Glomerular visceral epithelial cell (primary cell): ENCODE results near the gene CDKAL1.
"Not testable (repeated sequence)": the region's sequence is repeated elsewhere in the genome, so short reads cannot be mapped to it uniquely, and the experiment has no call there.

Experiments used
- DNase-seq: peaks from one replicate; pipeline ENCODE4 v3.0.0-alpha.2; 2016; ENCODE audit errors: extremely low spot score

The CDKAL1 gene

GRCh38 chr6:20639161-20639560, 104.9 kb downstream of the CDKAL1 start:
- no peak for DNase-seq

- DNase-seq: no peak
Measured at GRCh38 chr6:20640181-20640580, 105.9 kb downstream of the CDKAL1 start.

GRCh38 chr6:20642441-20642840, 108.2 kb downstream of the CDKAL1 start:
- DNase-seq: no peak

GRCh38 chr6:20644667-20645370, 110.6 kb downstream of the CDKAL1 start:
- DNase-seq: no peak

GRCh38 chr6:20645572-20645971, 111.3 kb downstream of the CDKAL1 start:
- not testable (repeated sequence) for DNase-seq

GRCh38 chr6:20647585-20647984, 113.3 kb downstream of the CDKAL1 start:
- peak; percentile 10 for DNase-seq

- not testable (repeated sequence) for DNase-seq
Measured at GRCh38 chr6:20649696-20650470, 115.6 kb downstream of the CDKAL1 start.

- DNase-seq: peak; percentile 63
Measured at GRCh38 chr6:20652299-20653084, 118.2 kb downstream of the CDKAL1 start.

- no peak for DNase-seq
Measured at GRCh38 chr6:20653085-20653479, 118.8 kb downstream of the CDKAL1 start.

GRCh38 chr6:20655317-20655716, 121.1 kb downstream of the CDKAL1 start:
- peak; percentile 15 for DNase-seq

GRCh38 chr6:20657274-20657800, 123.1 kb downstream of the CDKAL1 start:
- DNase-seq: no peak

GRCh38 chr6:20658053-20658452, 123.8 kb downstream of the CDKAL1 start:
- DNase-seq: no peak

GRCh38 chr6:20658516-20658915, 124.3 kb downstream of the CDKAL1 start:
- no peak for DNase-seq

GRCh38 chr6:20660534-20660933, 126.3 kb downstream of the CDKAL1 start:
- DNase-seq: no peak

- no peak for DNase-seq
Measured at GRCh38 chr6:20661721-20662120, 127.5 kb downstream of the CDKAL1 start.

- DNase-seq: no peak
Measured at GRCh38 chr6:20664250-20664649, 130.0 kb downstream of the CDKAL1 start.

- no peak for DNase-seq
Measured at GRCh38 chr6:20665290-20665689, 131.0 kb downstream of the CDKAL1 start.

- DNase-seq: no peak
Measured at GRCh38 chr6:20669571-20670314, 135.5 kb downstream of the CDKAL1 start.

- DNase-seq: no peak
Measured at GRCh38 chr6:20670750-20671149, 136.5 kb downstream of the CDKAL1 start.

- DNase-seq: no peak
Measured at GRCh38 chr6:20672038-20672437, 137.8 kb downstream of the CDKAL1 start.

GRCh38 chr6:20673458-20673857, 139.2 kb downstream of the CDKAL1 start:
- no peak for DNase-seq
